ENCODE data around the gene GFRA1.

The GFRA1 gene

DNA sequence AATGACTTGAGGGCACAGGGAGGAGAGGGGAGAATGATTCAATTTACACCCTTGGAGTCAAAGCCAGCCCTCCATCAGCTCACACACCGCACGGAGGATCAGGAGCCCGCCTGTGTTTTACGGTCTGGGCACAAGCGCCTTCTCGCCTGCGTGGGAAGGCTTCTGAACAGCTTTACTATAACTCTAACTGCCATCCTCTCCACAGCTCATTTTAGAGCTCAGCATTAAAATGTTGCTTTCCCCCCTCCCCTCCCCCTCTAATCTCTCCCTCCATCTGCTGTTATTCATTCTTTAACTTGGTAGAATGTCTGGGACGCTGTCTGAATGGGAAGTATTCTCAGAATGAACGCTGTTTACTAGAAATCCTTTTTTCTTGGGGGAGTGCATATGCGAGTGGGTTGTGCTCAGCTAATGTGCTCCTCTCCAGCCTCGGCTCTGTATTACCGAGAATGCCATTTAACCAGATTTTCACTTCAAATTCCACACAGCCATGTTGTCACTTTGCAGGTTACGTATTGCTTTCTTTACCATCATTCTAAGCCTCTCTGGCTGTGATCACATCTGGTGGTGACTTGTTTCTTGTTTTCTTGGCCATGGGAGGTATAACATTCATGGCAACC, 140.1 kb downstream of the GFRA1 start:
- DNase-seq (ENCODE audit: low read depth, low spot score) = no peak

DNA sequence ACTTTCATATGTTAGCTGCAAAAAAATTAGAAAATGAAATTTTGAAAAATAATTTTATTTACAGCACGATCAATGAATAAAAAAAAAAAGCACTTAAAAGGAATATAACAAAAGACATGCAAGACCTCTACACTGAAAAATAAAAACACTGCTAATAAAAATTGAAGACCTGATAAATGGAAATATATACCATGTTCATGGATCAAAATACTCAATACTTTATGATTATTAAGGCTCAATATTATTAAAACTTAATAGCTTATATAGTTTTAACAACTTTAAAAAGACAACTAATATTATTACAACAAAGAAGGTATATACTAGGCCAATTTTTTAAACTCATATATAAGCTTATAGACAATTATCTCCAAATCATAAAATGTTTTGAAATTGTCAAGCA, 143.0 kb downstream of the GFRA1 start:
- DNase-seq (ENCODE audit: low read depth, low spot score) = no peak

DNA sequence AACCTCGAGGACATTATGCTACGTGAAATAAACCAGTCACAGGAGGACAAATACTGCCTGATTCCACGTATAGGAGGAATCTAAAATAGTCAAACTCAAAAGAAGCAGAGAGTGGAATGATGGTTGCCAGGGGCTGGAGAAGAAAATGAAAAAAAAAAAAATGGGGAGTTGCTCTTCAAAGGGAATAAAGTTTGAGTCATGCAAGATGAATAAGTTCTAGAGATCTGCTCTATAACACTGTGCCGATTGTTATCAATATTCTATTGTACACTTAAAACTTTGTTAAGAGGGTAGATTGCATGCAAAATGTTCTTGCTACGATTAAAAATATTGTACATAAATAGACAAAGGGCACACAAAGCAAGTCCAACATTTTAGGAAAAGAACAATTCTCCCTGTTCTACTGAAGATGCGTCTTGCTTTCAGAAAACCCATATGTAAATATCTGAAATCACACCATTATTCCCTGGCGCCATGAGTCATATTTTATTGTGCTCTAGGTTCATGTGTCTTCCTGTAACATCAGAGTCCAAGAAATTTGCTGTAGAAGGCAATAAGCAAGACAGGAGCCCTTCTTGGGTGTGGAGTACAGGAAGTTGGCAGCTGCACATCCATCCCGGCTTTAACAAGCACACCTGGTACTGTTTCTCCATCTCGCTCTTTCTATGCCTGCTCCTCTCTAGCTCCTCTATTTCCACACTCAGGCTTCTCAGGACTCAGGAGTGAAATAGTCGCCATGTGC, 145.9 kb downstream of the GFRA1 start:
- DNase-seq (ENCODE audit: low read depth, low spot score) = no peak

DNA sequence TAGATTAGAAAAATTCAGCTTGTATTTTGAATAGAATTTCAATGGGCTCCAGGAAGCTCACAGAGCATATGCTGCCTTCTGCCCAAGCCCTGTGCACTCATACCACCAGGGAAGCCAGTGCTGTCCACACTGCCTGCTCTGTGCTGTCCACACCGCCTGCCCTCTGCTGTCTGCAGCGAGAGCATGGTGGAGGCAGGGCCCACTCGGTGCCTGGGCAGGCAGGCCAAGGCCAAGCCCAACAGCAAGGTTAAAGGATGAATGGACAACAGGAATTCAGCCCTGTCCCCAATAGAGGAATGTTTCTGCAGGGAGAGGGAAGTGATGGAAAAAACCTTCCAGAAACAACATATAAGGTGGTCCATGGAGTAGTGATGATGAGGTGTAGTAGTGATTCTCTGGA, 146.8 kb downstream of the GFRA1 start:
- DNase-seq (ENCODE audit: low read depth, low spot score) = no peak

DNA sequence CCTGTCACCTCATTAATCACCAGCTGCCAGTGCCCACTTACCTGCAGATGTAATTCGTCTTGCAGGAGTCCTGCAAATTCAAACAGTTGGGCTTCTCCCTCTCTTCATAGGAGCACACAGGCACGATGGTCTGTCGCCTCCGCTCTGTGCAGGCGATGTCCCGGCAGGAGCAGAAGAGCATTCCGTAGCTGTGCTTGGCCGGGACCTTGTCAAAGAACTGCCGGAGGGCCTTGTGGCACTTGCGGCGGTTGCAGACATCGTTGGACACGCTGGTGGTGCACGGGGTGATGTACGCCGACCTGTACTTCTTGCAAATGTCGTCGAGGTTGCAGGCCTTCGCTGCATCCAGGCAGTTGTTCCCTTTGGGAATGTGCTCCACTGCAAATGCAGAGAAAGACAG, 147.8 kb downstream of the GFRA1 start:
- DNase-seq (ENCODE audit: low read depth, low spot score) = no peak

DNA sequence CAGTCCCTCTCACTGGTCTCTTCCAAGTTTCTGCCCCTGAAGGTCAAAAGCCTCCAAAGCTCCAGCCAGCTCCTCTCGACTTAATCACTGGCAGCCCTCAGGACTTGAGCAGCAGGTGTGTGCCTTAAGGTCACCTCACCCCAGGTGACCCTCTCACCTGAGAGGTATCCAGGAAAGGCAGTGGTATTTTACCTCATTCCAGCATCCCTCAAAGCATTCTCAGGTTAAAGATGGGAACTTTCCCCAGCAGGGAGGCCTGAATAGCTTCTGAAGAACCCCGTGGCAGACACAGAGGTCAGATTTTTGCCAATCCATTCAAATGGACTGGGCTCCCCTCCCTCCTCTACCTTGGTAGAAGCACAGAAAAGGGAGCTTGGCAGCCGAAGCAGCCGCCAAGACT, 148.2 kb downstream of the GFRA1 start:
- no peak for DNase-seq (ENCODE audit: low read depth, low spot score)

DNA sequence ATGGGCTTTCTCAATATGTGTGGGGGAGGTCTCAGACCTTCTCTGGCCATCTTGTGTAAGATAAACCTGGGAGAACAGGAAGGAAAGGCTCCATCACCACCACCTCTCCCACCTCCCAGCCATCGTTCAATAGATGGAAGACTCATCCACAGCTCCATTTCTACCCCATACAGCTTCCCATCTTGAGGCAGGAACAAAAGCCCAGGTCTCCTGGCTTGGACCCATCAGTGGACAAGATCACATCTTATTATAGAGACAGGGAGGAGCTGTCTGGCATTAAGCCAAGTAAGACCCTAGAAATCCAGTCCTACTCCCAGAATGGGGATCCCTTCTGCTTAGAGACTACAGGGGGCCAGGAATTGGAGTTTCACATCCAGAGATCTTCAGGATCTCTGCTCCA, 150.3 kb downstream of the GFRA1 start:
- no peak for DNase-seq (ENCODE audit: low read depth, low spot score)

DNA sequence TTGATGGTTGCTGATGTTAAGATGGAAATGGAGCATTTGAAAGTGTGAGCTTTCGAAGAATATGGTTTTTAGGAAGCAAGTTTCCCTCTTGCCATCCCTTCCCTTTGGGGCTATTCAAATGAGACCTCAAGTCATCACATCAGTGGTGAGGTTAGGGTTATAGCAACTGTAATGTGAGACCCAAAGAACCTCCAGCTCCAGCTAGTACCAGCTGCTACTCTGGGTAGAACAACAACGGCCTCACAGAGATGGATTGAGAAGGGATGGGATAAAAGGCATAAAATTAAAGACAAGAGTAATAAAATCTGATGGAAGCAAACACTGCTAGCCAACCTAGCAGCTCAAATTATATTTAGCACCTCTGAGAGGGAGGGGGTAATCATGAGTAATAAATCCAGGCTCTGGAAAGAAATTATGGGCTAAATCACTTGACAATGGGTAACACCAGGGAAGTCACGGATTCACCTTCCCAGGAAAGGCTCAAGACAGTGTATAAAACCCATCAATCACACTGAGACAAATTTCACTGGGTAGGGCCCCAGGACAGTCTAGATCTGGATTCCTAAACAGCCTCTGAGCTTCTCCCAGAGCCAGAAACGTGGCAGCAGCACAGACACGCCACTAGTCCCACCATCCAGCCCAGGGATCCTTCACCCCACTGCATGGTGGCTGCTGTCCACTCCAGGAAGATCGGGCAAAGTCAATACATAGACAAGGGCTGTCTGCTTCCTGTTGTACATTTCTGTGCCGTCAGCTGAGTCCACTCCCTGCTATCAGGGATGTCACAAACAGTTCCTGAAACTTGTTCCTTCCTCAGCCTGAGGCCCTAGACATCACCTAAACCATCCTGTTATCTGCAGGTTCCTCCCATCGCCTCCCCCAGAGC, 151.1 kb downstream of the GFRA1 start:
- DNase-seq (ENCODE audit: low read depth, low spot score) = no peak

DNA sequence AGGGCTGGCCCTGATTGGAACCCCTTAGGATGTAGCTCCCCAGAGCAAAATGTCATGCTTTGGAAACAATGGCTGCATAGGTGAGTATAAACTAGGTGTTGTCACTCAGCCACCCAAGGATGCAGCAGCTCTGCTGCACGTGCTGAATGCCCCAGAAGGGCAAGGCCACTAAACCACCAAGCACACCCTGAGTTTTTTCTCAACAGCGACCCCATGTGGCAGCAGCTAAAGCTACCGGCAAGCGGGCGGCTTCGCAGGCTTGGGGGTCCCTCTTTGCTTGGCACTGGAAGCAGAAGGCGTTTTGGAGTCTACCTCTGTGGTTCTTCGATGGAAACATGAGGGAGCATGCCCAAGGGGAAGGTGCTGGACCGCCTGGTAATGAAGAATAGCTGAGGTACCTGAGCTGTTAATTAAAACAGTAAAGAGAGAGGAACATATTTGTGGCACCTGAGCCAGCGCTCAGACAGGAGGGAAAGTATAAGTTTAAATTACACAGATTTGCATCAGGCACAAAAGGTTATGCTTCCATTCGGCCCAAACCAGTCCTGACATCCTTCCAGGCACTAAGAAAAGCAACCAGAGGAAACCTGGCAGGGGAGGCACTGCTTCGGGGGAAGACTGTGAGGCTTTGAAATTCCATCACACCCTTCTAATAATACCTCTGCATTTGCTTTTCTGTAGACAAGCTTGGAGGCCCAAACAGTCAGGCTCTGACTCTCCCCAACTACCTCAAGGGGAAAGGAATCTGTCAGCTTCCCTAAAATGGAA, 152.1 kb downstream of the GFRA1 start:
- DNase-seq (ENCODE audit: low read depth, low spot score) = no peak

DNA sequence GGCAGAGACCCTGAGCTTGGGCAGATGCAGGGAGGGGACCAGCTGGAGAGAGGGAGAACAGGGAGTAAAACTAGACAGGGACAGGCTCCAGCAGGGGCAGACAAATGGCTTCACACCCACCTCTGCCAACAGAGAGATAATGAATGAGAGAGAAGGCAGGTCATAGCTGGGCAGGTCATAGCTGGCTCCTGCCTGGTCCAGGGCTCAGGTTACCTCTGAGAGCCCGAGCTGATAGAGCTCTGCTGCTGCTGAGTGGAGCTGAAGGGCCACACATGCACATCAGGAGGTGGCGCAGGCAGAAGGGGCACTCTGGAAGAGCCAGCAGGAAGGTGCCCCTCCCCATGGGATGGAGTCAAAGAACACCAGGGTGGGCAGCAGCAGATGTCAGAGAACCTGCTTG, 154.2 kb downstream of the GFRA1 start:
- DNase-seq (ENCODE audit: low read depth, low spot score) = no peak

DNA sequence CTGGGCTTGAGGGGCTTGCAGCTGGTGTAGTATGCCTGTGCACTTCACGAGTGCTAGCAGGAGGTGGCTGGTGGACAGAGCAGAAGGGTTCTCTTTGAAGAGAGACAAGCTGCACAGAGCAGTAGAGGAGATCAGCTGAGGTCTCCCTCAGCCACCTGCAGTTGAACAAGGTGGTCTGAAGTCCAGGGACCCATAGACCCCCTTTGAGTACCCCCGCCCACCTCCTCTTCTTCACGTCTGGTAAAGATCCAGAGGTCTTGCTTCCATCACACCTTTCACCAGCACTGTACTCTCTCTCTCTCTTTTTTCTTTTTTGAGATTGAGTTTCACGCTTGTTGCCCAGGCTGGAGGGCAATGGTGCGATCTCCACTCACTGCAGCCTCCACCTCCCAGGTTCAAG, 157.2 kb downstream of the GFRA1 start:
- no peak for DNase-seq (ENCODE audit: low read depth, low spot score)

DNA sequence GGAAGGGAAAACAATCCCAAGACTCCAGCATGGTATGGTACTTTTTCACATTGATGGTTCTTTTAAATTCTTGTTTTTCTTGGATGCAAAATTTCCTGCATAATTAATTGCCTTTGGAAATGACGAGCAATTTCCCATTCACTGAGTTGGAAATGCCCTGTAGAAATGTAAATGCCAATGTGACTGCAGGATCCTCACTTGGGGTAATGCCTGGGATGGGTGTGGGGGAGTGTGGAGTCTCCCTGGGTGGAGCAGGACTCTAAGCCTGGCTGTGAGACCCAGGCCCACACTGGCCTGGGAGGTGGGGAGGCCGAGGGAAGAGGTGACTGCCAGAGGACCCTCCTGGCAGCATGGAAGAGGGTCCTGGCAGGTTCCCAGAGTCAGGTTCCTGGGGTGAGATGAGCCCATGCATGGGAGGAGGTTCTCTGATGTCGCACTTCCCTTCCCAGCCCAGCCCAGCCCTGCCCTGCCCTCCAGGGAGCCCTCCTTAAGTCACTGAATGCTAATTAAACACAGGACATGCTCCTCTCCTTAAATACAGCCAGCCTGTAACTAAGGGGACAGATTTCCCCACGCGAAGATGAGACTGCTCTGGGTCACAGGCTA, 157.9 kb downstream of the GFRA1 start:
- DNase-seq (ENCODE audit: low read depth, low spot score) = no peak

DNA sequence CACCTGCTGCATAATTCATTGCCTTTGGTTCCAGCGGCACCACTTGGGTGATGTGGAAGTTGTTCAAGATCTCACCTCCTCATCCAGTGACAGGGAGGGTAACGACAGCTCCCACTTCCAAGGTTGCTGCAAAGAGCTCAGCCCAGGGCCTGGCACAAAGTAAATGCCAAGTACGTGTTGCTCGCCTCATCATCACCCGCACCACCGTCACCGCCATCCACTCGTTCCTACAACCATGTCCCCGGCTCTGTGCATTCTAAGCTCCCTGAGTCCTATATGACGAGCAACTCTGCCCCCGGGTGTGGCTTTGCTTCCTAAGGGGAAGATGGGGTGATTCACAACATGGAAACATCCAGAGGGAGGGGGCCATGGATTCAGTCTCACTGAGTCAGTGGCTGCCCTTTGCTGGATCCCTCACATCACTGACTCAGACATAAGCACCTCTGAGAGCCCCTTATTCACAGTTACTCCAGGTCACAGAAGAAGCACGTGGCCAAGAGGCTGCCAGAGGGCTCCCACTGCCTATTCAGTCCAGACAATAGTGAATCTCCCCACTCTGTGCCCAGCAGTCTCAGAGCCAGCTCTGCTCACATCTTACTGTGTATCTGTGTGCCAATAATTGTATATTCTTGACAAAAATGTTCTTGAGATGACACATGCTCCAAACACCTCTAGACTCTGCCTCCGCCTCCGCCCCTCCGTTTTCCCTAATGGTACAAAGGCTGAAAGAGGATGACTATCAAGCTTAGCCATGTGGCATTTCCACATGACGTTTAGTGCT, 159.1 kb downstream of the GFRA1 start:
- no peak for DNase-seq (ENCODE audit: low read depth, low spot score)

DNA sequence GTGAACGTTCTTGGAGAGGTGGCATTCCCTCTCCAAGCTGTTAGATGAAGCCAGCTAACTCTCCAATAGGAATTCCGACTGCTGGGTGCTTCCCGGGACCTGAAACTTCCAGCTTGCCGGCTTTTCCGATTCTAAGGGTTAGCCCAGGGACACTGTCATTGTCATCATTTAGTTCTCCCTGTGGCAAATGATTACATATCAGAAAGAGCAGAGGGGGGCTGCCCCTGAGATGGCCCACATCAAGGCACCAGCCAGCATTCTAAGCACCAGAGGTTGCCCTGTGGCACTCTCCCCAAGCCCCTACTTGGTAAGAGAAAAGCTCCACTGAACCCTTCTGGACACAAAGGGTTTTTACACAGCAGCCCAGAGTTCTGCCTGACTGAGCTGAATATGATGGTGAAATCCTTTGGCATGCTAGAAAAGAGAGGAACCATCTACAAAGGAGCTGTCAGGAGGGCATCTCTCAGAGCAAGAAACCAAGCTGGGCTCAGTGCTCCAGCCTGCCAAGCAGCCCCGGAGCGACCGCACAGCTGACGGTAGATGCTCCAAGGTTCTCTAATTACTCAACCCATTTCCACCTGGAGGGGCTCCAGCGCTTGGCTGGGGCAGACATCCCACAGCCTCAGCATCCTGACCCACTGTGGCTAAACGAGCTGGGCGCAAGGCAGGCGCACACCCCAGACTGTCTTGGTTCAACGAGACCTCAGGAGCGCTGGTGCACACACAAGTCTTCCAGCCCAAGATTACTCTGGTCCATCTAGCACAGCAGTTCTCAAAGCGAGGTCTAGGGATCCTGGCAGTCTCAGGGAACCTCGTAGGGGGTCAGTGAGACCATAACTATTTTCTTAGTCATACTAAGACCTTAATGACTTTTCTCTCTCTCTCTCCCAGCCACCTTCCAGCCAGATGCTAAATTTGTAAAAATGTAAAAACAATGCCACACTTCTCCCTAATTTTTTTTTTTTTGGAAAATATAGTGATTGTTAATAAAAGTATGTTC, 160.5 kb downstream of the GFRA1 start:
- DNase-seq (ENCODE audit: low read depth, low spot score) = no peak

DNA sequence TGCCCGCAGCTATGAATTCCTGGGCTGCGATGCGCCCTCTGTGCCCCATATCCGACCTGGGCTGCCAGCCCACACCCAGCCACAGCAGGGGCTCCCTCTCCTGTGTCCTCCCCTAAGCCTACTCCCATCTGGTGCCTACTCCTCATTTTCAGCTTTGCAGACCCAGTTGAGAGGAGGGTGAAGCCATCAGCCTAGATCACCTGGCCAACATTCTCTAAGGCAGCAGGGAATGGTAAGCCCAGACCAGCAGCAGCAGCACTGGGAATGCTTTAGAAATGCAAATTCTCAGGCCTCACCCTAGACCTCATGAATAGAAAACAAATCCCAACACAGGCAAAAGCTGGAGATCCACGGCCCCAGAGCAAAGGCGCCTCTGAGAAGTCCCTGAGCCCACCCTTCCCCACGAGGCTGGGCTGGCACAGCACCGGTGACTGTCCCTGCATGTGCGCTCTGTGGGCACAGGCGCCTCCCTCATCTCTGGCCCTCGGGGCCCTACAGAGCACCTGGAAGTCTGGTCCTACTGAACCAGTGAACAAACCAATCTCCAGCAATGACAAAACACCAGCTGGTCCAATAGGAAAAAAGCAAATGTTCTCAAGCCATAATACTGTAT, 161.4 kb downstream of the GFRA1 start:
- DNase-seq (ENCODE audit: low read depth, low spot score) = no peak

DNA sequence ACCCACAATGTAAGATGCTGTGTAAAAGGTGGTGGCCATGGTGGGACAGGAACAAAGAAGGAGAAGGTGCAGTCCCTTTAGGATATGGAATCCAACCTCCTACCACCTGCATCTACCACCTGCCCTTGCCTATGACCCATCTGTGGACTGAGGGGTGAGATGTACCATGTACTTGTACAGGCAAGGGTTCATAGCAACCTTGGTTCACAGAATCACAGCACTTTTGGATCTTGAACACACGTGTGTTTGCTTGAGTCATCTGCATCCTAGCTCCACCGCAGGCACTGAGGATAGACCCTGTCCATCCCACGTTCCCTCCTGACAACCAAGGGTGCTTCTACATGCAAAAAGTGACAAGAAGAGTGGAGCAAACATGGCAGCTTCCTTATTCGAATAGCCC, 162.3 kb downstream of the GFRA1 start:
- DNase-seq (ENCODE audit: low read depth, low spot score) = no peak

DNA sequence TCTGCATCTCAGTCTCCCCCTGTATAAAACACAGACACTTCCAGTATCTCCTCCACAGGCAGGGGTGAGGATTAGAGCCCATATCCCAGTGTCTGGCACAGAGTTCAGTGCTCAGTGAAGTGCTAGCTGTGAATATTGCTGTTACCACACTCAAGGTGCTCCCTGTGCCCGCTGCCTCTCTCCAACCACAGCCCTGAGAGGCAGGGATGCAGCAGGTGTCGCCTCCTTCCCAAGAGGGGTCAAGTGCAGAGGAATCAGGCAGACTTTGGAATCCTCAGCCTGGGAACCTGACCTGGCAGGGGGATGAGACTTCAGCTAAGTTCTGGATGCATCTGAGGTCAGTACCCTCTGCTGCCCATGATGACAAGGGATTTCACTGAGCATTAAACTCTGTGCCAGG, 163.1 kb downstream of the GFRA1 start:
- DNase-seq (ENCODE audit: low read depth, low spot score) = no peak

DNA sequence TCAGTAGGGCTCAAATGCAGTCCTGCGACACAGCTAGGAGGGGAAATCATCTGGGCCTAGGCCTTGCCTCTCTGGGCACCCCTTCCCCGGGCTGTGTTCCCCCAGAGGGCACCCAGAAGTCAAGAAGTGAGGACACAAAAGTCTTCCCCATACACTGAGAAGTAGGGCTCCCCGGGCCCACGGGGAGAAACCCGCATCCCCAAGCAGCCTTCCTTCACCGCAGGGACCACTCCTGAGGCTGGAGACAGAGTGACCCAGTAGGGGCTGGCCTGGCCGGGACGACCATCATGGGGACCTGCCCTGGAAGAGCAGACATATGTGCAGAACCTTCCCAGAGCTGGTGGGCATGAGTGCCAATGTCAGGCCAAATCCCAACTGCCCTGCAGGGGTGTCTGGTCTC, 163.5 kb downstream of the GFRA1 start:
- no peak for DNase-seq (ENCODE audit: low read depth, low spot score)

DNA sequence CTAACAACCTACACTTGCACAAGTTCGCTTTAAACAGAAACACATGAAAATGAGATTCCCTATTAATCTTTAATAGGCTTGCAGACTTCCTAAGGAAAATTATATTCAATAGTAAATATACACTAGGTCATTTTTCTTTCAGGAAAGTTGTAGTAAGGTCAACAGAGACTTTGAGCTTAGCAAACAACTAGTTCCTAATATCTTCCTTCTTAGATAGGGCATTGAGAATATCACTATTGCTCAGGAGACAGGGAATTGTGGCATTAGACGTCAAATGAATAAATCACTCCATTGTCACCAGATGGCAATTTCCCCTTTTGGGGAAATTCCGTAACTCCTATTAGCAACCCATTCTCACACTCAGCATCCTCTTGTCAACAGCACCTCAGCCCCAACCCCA, 164.9 kb downstream of the GFRA1 start:
- no peak for DNase-seq (ENCODE audit: low read depth, low spot score)
